IPS-18a (cell line): ENCODE data around the gene COL4A2.

Experiments used
- H3K27ac ChIP-seq: one replicate; pipeline ENCODE4 v1.5.1; 2013; ENCODE audit warnings: low read length
- H3K27me3 ChIP-seq: one replicate; pipeline ENCODE4 v1.6.1; 2013; ENCODE audit warnings: mild to moderate bottlenecking, low read length; ENCODE audit not compliant: control insufficient read depth, insufficient read depth
- H3K36me3 ChIP-seq: one replicate; pipeline ENCODE4 v1.6.1; 2013; ENCODE audit warnings: low read depth, low read length; ENCODE audit not compliant: control insufficient read depth
- H3K4me1 ChIP-seq: one replicate; pipeline ENCODE4 v1.6.1; 2013; ENCODE audit warnings: low read depth, low read length; ENCODE audit not compliant: control insufficient read depth
- H3K4me3 ChIP-seq: one replicate; pipeline ENCODE4 v1.5.1; 2013; ENCODE audit warnings: low read length
- H3K9ac ChIP-seq: one replicate; pipeline ENCODE4 v1.6.1; 2013; ENCODE audit warnings: mild to moderate bottlenecking, low read length, moderate library complexity
- H3K9me3 ChIP-seq: one replicate; pipeline ENCODE4 v1.6.1; 2013; ENCODE audit warnings: low read depth, low read length; ENCODE audit not compliant: control insufficient read depth

The COL4A2 gene

GRCh38 chr13:110436276-110436675, 129.2 kb downstream of the COL4A2 start:
- H3K4me1 ChIP-seq, result no peaks in the 10 kb centered on the region
- no peaks in the 10 kb centered on the region for H3K9me3 ChIP-seq
- no peak overlapping the region for H3K9ac ChIP-seq
- H3K36me3 ChIP-seq, result peaks cover 44% of the 10 kb centered on the region
- no peak overlapping the region for H3K4me3 ChIP-seq
- H3K27me3 ChIP-seq, result no peaks in the 10 kb centered on the region
- H3K27ac ChIP-seq, result no peak overlapping the region

DNA sequence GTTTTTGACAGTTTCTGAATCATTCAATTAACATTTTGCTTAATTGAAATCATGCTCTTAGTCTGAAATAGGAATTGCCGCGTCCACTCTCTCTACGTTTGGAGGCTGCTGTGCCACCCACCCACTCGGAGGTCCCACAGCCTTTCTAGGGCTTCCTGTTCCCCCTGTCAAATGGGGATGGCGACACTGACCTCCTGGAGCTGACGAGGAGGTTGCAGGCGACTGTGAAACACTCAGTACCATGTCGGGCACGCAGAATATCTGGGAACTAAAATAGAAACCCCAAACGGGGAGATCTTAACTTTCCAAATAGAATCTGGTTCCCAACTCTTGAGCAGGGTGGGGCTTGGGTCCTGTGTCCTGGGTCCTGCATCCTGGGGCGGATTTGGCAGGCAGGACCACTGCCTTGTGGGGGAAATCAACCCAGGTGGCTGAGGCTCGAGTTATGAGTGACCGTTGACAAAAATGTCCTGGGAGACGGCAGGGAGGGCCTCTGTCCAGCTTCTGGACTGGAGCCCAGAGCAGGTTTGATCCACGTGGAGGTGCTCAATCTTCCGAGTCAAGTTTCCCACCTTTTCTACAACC, 129.8 kb downstream of the COL4A2 start:
- Histone ChIP-seq H3K9me3 (no peaks in the 10 kb centered on the region), H3K36me3 (peaks cover 38% of the 10 kb centered on the region), H3K27me3 (no peaks in the 10 kb centered on the region), H3K4me1 (no peaks in the 10 kb centered on the region), H3K9ac (no peak overlapping the region), H3K4me3 (no peak overlapping the region), H3K27ac (no peak overlapping the region)

- Histone ChIP-seq H3K36me3 (peaks cover 30% of the 10 kb centered on the region), H3K9me3 (no peaks in the 10 kb centered on the region), H3K9ac (no peak overlapping the region), H3K4me3 (no peak overlapping the region), H3K27ac (no peak overlapping the region), H3K27me3 (no peaks in the 10 kb centered on the region), H3K4me1 (no peaks in the 10 kb centered on the region)
Measured at GRCh38 chr13:110438211-110438610, 131.1 kb downstream of the COL4A2 start.

GRCh38 chr13:110438776-110439175, 131.7 kb downstream of the COL4A2 start:
- H3K9me3 ChIP-seq, result no peaks in the 10 kb centered on the region
- no peaks in the 10 kb centered on the region for H3K4me1 ChIP-seq
- H3K4me3 ChIP-seq, result no peak overlapping the region
- H3K27me3 ChIP-seq, result no peaks in the 10 kb centered on the region
- peaks cover 30% of the 10 kb centered on the region for H3K36me3 ChIP-seq
- H3K27ac ChIP-seq, result no peak overlapping the region
- H3K9ac ChIP-seq, result no peak overlapping the region

DNA sequence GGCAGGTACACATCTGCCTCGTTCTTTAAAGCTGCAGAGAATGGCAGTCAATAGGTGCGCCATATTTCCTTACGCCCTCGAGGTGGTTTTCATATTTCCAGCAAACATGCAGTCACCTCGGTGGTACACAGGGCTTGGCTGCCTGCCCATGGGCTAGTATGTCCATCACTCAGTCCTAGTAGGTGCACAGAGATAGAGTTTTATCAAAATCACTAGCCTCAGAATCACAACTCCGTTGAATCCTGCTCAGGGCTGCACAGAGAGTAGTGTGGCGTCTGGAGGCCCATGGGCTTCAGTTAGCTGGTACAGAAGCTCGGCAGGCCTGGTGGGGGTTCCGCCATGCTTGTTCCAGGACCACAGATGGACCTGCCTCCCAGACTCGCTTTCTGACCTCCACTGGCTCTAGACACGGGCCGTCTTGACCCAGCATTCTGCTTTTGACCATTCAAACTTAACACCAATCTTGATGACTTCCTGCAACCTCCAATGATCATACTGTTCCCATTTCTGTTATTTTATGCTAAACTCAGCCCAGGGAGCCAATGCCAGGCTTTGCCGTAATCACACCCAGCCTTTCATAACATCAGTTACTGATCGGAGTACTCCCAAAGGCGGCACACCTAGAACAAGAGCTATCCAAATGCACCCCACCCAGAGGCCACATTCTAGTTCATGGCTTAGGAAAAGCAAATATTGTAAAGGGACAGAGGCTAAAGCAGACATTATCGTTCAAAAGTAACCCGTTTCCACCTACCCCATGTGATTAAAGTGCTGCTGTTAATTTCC, 134.1 kb downstream of the COL4A2 start:
- Histone ChIP-seq H3K9me3 (no peaks in the 10 kb centered on the region), H3K36me3 (peaks cover 19% of the 10 kb centered on the region), H3K27ac (no peak overlapping the region), H3K27me3 (no peaks in the 10 kb centered on the region), H3K9ac (no peak overlapping the region), H3K4me1 (no peaks in the 10 kb centered on the region), H3K4me3 (no peak overlapping the region)

- H3K9me3 ChIP-seq, result no peaks in the 10 kb centered on the region
- no peaks in the 10 kb centered on the region for H3K27me3 ChIP-seq
- H3K9ac ChIP-seq, result no peak overlapping the region
- peaks cover 13% of the 10 kb centered on the region for H3K36me3 ChIP-seq
- H3K4me3 ChIP-seq, result no peak overlapping the region
- no peak overlapping the region for H3K27ac ChIP-seq
- no peaks in the 10 kb centered on the region for H3K4me1 ChIP-seq
Measured at GRCh38 chr13:110442930-110443621, 136.0 kb downstream of the COL4A2 start.

DNA sequence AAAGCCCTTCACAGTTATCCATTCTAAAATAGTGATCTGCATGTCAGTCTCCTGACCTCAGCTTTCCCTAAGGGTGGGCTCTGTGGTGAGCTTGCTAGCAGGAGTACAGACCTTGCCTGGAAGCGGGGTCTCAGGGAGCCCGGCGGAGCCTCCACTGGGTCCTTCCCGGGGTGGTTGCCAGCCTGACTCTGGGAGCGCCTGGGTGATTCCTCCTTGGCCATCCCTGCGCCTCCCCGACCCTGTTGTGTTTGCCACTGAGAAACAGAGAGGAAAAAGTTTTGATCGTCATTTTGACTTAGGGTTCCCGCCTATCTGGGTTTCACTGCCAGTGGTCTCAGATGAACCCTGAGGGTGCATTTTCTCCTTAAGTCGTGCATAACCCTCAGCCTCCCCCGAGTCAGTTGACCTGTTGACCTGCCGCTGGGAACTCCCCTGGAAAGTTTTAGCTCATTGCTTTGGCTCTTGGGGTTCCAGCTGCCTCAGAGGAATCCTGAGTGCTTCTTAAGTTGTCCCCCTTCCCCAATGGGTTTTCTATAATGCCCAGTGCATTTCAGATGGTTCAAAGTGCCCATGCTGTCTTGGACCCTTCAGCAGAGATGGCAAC, 136.6 kb downstream of the COL4A2 start:
- Histone ChIP-seq H3K36me3 (peaks cover 13% of the 10 kb centered on the region), H3K27ac (no peak overlapping the region), H3K9ac (no peak overlapping the region), H3K27me3 (no peaks in the 10 kb centered on the region), H3K4me1 (no peaks in the 10 kb centered on the region), H3K9me3 (no peaks in the 10 kb centered on the region), H3K4me3 (no peak overlapping the region)

GRCh38 chr13:110444226-110444653, 137.2 kb downstream of the COL4A2 start:
- Histone ChIP-seq H3K9me3 (no peaks in the 10 kb centered on the region), H3K4me1 (no peaks in the 10 kb centered on the region), H3K9ac (no peak overlapping the region), H3K4me3 (no peak overlapping the region), H3K27me3 (no peaks in the 10 kb centered on the region), H3K27ac (no peak overlapping the region), H3K36me3 (peaks cover 11% of the 10 kb centered on the region)

DNA sequence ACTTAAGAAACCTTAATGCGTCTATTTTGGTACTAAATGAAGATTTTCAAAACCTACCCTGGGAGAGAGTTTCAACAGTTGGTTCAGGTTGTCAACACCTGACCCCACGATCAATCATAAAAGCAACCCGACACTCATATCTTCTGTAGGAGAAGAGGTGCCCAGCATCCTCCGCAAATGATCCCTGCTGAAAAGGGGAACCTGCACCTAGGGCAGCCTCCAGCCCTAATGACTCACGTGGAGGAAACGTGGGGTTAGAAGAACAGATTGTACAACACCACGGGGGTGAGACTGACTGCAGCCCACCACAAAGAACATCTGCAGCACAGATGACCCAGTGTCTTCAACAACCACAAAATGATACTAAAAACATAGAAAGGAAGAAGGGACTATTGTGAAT, 138.1 kb downstream of the COL4A2 start:
- Histone ChIP-seq H3K9me3 (no peaks in the 10 kb centered on the region), H3K9ac (no peak overlapping the region), H3K27me3 (no peaks in the 10 kb centered on the region), H3K36me3 (peaks cover 10% of the 10 kb centered on the region), H3K4me1 (no peaks in the 10 kb centered on the region), H3K4me3 (no peak overlapping the region), H3K27ac (no peak overlapping the region)

DNA sequence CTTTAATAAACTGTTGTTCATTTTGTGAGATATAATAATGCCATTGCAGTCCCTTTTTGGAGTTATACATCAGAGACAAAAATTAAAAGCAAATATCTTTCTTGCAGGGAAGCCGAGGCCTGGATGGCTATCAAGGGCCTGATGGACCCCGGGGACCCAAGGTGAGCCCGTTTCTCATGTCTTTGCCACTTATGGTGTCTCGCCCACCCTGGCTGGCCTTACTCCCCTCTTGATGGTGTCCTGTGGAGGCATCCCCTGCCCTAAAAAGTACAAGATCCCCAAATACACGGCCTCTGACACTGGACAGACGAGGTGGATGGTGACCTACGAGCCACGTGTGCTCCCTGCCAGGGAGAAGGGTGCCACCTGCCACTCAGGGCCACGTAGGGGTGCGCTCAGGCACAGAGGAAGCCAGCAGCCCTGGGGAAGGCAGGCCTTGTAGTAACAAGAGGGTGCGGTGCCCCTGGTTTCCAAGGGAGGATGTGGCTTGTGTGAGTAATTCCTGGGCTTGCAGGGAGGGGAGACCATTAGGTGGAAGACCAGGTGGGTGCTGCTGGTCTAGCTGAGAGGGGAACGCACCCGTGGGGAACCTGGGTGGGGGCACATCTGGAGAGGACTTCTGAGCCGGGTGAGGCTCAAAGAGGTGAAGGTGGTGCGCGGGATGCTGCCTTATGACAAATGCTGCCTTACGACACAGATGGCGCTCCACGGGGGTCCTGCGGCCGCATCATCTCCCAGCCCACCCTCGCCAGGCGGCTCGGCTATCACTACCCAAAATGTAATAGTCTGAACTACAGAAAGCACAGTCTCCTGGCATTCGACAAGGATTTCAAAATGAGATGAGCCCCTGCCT, 138.9 kb downstream of the COL4A2 start:
- Histone ChIP-seq H3K9me3 (no peaks in the 10 kb centered on the region), H3K27me3 (no peaks in the 10 kb centered on the region), H3K36me3 (peaks cover 7% of the 10 kb centered on the region), H3K4me3 (no peak overlapping the region), H3K4me1 (no peaks in the 10 kb centered on the region), H3K9ac (no peak overlapping the region), H3K27ac (no peak overlapping the region)

- Histone ChIP-seq H3K36me3 (peaks cover 7% of the 10 kb centered on the region), H3K27ac (no peak overlapping the region), H3K9ac (no peak overlapping the region)
Measured at GRCh38 chr13:110446575-110446890, 139.4 kb downstream of the COL4A2 start.

More at GRCh38 chr13:110446575-110446890, 139.4 kb downstream of the COL4A2 start:
- Histone ChIP-seq H3K27me3 (no peaks in the 10 kb centered on the region), H3K9me3 (no peaks in the 10 kb centered on the region), H3K4me1 (no peaks in the 10 kb centered on the region), H3K4me3 (no peak overlapping the region)
